ENCODE data around the gene TLN1.

TLN1 gene

DNA sequence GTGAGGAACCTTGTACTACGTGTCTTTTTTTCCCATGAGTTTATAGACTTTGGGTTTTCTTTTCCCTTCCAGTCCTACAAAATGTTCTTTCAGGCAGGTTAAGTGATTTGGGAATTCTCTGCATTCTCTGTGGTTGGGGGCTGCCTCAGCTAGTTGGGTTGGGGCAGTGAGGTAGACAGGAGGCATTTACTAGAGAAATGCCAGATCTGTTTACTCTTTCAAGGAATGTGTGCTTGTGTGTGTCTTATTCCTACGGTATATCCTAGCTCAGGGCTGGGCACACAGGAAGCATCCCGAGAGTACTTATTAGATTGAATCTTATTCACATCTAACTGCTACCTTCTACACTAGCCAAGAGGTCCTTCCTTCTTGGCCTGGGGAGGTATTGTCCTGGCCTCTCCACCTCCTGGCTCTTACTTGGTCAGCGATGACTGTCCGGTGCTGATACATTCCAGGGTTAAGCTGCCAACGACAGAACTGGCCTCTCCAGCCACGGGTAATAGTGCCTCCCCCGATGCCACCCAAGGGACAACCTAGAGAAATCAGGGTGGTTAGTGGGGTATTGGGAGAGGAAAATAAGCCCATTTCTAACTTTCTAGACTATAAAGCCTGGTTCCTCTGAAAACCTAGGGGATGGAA lies 12.0 kb upstream of the TLN1 start:
- H3K27ac ChIP-seq = no peak overlapping the region
- TF ChIP-seq ZFX (IDR thresholded peaks at IDR 0.05; ENCODE audit: borderline replicate concordance) = no peak
- TF ChIP-seq, protein P1, sequence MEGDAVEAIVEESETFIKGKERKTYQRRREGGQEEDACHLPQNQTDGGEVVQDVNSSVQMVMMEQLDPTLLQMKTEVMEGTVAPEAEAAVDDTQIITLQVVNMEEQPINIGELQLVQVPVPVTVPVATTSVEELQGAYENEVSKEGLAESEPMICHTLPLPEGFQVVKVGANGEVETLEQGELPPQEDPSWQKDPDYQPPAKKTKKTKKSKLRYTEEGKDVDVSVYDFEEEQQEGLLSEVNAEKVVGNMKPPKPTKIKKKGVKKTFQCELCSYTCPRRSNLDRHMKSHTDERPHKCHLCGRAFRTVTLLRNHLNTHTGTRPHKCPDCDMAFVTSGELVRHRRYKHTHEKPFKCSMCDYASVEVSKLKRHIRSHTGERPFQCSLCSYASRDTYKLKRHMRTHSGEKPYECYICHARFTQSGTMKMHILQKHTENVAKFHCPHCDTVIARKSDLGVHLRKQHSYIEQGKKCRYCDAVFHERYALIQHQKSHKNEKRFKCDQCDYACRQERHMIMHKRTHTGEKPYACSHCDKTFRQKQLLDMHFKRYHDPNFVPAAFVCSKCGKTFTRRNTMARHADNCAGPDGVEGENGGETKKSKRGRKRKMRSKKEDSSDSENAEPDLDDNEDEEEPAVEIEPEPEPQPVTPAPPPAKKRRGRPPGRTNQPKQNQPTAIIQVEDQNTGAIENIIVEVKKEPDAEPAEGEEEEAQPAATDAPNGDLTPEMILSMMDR (IDR thresholded peaks at IDR 0.05) = no peak

DNA sequence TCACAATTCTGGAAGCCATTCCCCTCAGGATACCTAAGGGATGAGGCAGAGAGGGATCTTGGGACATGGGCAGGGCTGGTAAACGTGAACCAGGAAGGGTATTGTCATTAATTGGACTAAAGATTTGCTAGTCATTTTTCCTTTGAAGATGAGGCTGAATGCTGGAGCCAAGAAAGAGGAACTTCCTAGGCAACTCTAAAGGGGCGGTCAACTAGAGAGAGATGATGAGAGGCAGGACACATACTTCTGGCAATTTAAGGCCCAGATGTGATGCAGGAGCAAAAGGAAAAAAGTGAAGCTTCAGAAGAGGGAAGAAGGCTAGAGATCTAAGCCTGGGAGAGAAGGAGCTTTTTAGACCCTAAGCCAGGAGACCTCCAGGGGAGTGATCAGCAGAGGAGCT lies 11.5 kb upstream of the TLN1 start:
- H3K27ac ChIP-seq = no peak overlapping the region
- no peak for TF ChIP-seq ZFX (IDR thresholded peaks at IDR 0.05; ENCODE audit: borderline replicate concordance)
- TF ChIP-seq, protein P1 (IDR thresholded peaks at IDR 0.05) = no peak

DNA sequence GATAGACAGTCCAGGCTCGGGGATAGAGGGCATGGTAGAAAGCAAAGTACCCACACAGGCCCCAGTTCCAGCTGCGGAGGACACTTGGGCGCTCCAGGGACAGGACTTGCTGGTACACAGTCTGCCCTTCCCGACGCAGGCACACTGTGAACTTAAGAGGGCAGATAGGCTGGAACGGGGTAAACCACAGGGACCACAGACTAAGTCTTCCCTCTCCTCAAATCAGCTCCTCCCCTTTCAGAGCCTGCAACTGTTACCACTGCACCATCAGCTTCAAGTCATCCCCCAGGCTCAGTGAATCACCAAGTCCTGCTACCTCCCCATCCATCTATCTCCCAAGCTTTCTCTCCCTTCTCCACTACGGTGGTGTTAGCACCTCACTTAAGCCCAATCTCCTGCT lies 9.7 kb upstream of the TLN1 start:
- TF ChIP-seq, protein P1 (IDR thresholded peaks at IDR 0.05) = no peak
- TF ChIP-seq ZFX (IDR thresholded peaks at IDR 0.05; ENCODE audit: borderline replicate concordance) = no peak
- H3K27ac ChIP-seq = no peak overlapping the region

DNA sequence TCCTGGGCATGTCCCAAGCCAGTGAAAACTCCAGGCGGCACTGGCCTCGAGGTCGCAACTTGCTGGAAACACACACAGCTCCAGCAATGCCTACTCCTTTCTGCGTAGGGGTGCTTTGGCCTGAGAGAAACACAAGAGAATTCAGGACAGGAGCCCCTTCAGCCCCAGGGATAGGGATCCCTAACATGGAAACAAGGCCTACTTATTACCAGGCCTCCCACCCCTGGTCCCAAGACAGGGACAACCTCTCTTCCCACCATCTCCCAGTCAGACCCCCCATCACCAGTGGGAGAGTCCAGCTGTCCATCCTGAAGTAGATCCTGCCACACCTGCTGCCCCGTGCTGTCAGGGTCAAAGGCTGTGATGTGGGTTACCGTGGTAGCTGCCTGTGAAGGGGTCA lies 8.2 kb upstream of the TLN1 start:
- no peak overlapping the region for H3K27ac ChIP-seq
- TF ChIP-seq, protein P1 (IDR thresholded peaks at IDR 0.05) = no peak

DNA sequence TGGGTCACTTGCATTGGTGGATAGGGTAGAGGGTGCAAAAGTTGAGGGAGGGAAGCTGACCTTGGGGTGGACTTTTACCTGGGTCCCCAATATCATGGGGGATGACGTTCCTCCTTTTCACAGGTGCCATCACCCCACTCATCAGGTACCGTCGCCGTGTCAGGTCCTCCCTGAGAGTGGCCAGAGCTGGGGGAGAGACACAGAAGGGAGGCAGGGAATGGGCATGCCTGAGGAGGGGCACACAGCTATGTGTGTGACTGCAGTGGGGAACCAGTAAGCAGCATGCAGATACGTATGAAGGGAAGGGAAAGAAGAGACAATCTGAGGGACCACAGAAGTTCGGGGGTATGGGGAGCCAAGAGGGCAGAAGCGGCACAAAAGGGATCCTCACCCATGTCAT lies 6.9 kb upstream of the TLN1 start:
- TF ChIP-seq ZFX (IDR thresholded peaks at IDR 0.05; ENCODE audit: borderline replicate concordance) = no peak
- TF ChIP-seq, protein P1 (IDR thresholded peaks at IDR 0.05) = no peak
- H3K27ac ChIP-seq = no peak overlapping the region

DNA sequence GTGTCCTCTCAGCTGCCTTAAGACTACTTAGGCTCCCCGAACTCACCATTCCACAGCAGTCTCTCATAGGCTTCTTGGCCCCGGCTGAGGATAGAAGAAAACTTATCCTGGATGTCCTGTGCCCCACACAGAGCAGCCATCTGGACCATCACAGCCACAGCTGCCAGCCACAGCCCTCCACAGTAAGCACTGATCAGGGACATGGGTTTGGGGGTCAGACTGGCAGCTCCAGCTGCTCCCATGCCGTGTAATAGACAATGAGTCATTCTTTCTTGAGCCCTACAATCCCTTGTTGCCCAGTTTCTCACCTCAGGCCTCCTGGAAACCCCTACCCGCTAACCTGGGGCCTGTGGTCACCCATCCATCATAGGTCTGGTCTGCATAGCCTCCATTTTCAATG lies 6.2 kb upstream of the TLN1 start:
- H3K27ac ChIP-seq = no peak overlapping the region
- no peak for TF ChIP-seq ZFX (IDR thresholded peaks at IDR 0.05; ENCODE audit: borderline replicate concordance)
- TF ChIP-seq, protein P1 (IDR thresholded peaks at IDR 0.05) = no peak

DNA sequence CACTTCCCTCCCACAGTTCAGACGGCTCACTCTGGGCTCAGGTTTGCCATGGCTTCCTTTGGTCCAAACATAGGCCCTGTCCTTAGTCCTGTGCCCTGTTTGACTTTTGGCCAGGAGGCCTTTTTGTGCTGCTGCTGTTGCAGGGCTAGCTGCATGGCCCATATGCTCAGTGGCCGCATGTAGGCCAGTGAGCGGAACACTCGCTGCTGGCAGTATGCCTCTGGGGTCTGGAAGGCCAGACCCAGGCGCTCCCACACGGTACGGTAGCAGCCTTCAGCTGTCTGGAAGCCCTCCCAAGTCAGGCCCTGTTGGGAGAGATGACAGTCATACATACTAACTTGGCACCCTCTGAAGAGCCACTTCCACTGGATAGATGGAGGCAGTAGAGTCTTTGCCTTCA lies 5.1 kb upstream of the TLN1 start:
- H3K27ac ChIP-seq = peak overlapping the region; percentile 32

More for the DNA sequence above, 5.1 kb upstream of the TLN1 start:
- no peak for TF ChIP-seq ZFX (IDR thresholded peaks at IDR 0.05; ENCODE audit: borderline replicate concordance)
- TF ChIP-seq, protein P1 (IDR thresholded peaks at IDR 0.05) = no peak

Measured in 22Rv1 (cell line).